ENCODE measurements around the gene TMEM233. TPM values are rescaled to one million over a fixed set of nuclear protein-coding genes. Genes with fewer than 3 reads are reported as not detected.

The TMEM233 gene
- total RNA-seq, 1 experiment from 2014 or later = not detected

- Histone ChIP-seq H3K27ac (ENCODE audit: low read depth, low read length) (no peak overlapping the region), H3K9ac (ENCODE audit: low read length) (no peak overlapping the region), H3K27me3 (ENCODE audit: insufficient read depth, low read length) (0 out of 2 replicates have a peak, but pooled peaks cover 6% of the 10 kb centered on the region), H3K9me3 (ENCODE audit: control insufficient read depth in 1 of 2, insufficient read depth in 1 of 2, low read depth in 1 of 2, low read length in 2 of 2) (no peaks in the 10 kb centered on the region), H4K20me1 (ENCODE audit: insufficient read depth) (no peaks in the 10 kb centered on the region), H3K9me2 (ENCODE audit: insufficient read depth) (no peaks in the 10 kb centered on the region), H2AFZ (ENCODE audit: low read depth, low read length, poor library complexity, severe bottlenecking) (no peak overlapping the region), H3K79me2 (ENCODE audit: insufficient read depth, low read length) (no peaks in the 10 kb centered on the region), H3K4me2 (ENCODE audit: low read length) (no peak overlapping the region), H3K4me1 (ENCODE audit: control insufficient read depth in 1 of 2, insufficient read depth in 2 of 2, low read length in 2 of 2) (peaks cover 3 to 15% of the 10 kb centered on the region in 2 experiments; a peak in 3 of 4 replicates), H3K36me3 (ENCODE audit: control insufficient read depth in 1 of 2, insufficient read depth in 2 of 2, low read length in 2 of 2) (no peaks in the 10 kb centered on the region), H3K4me3 (replicated peaks in 1 of 2; ENCODE audit: low read depth in 1 of 2, low read length in 2 of 2) (no peak overlapping the region)
- POLR2A ChIA-PET = no interaction called here
- DNase-seq (ENCODE audit: low read depth, low spot score) = no peak
- RAD21 ChIA-PET (ENCODE audit: low non-redundant PET in 1 of 2, low total read pairs in 2 of 2, uncharacterized antibody in 2 of 2, unreplicated experiment in 2 of 2) = no interaction called here
- CTCF ChIA-PET = interaction anchor here (1.2 kb wide), 1 partner anchor 12 kb away, joined by 3 read pairs; no protein-coding TSS in a partner anchor
- no TSS peak for BruUV-seq (replicated peaks)
- ATAC-seq = no peak
- TF ChIP-seq JUND (IDR thresholded peaks at IDR 0.05) = no peak
- TF ChIP-seq SIN3A (IDR thresholded peaks at IDR 0.05; ENCODE audit: low read depth) = no peak
- no peak for TF ChIP-seq MAX (IDR thresholded peaks at IDR 0.05)
- TF ChIP-seq SRF (IDR thresholded peaks at IDR 0.05; ENCODE audit: low read depth) = no peak
- TF ChIP-seq POLR2AphosphoS5 (IDR thresholded peaks at IDR 0.05; ENCODE audit: low read depth, low read length) = no peak
- no peak for TF ChIP-seq CEBPB (IDR thresholded peaks at IDR 0.05; ENCODE audit: low read depth)
- no peak for TF ChIP-seq POLR2A (IDR thresholded peaks at IDR 0.05; ENCODE audit: borderline replicate concordance, extremely low read depth, insufficient read depth, insufficient read length)
- no peak for TF ChIP-seq CBX3 (IDR thresholded peaks at IDR 0.05; ENCODE audit: low read depth)
- TF ChIP-seq FOSL1 (IDR thresholded peaks at IDR 0.05; ENCODE audit: low read depth) = no peak
- TF ChIP-seq TCF7L2 (IDR thresholded peaks at IDR 0.05; ENCODE audit: borderline replicate concordance, extremely low read depth, insufficient read depth, insufficient read length) = no peak
- TF ChIP-seq REST (IDR thresholded peaks at IDR 0.05; ENCODE audit: low read depth) = no peak
- no peak for TF ChIP-seq ATF3 (IDR thresholded peaks at IDR 0.05)
- TF ChIP-seq ELF1 (IDR thresholded peaks at IDR 0.05; ENCODE audit: borderline replicate concordance, low read depth) = no peak
- intact Hi-C loops (cut with micrococcal nuclease) = no loop called here
These were observed 36.7 kb downstream of the TMEM233 start for GRCh38 chr12:119630223-119630780.
